ENCODE measurements around the gene UBE2I. TPM values are rescaled to one million over a fixed set of nuclear protein-coding genes. Genes with fewer than 3 reads are reported as not detected.

The UBE2I gene
- total RNA-seq, 1 experiment from 2014 or later = 198 TPM

GRCh38 chr16:1347962-1348361 is 38.5 kb downstream of the UBE2I start:
- Histone ChIP-seq H3K27me3 (ENCODE audit: control insufficient read depth, insufficient read depth, low read length) (no peaks in the 10 kb centered on the region), H3K9me3 (ENCODE audit: control insufficient read depth, insufficient read depth, low read depth, low read length) (no peaks in the 10 kb centered on the region), H3K4me3 (ENCODE audit: low read depth in 2 of 2, low read length in 2 of 2) (no peak overlapping the region), H3K27ac (ENCODE audit: low read length) (no peak overlapping the region), H3K4me1 (ENCODE audit: control insufficient read depth, insufficient read depth, low read length) (peaks cover 10% of the 10 kb centered on the region), H3K36me3 (ENCODE audit: control insufficient read depth, insufficient read depth, low read length) (peaks cover 8% of the 10 kb centered on the region; the same call in 1 of the 2 replicates)
- ChIA-PET POLR2A (no interaction called here), CTCF (no interaction called here)
- in situ Hi-C loops (cut with HindIII; ENCODE audit: low pct_unique_long_range_greater_than_20kb, low sequenced_read_pairs) (no loop called here), intact Hi-C loops (cut with micrococcal nuclease; ENCODE audit: unreplicated experiment) (no loop called here)
- TF ChIP-seq, protein P1, sequence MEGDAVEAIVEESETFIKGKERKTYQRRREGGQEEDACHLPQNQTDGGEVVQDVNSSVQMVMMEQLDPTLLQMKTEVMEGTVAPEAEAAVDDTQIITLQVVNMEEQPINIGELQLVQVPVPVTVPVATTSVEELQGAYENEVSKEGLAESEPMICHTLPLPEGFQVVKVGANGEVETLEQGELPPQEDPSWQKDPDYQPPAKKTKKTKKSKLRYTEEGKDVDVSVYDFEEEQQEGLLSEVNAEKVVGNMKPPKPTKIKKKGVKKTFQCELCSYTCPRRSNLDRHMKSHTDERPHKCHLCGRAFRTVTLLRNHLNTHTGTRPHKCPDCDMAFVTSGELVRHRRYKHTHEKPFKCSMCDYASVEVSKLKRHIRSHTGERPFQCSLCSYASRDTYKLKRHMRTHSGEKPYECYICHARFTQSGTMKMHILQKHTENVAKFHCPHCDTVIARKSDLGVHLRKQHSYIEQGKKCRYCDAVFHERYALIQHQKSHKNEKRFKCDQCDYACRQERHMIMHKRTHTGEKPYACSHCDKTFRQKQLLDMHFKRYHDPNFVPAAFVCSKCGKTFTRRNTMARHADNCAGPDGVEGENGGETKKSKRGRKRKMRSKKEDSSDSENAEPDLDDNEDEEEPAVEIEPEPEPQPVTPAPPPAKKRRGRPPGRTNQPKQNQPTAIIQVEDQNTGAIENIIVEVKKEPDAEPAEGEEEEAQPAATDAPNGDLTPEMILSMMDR (IDR thresholded peaks at IDR 0.05) = no peak
- TF ChIP-seq SIN3A (IDR thresholded peaks at IDR 0.05; ENCODE audit: borderline replicate concordance, insufficient read depth, low read depth, low read length) = no peak
- TF ChIP-seq TCF7L2 (IDR thresholded peaks at IDR 0.05; ENCODE audit: low read depth, low read length) = no peak
- TF ChIP-seq REST (IDR thresholded peaks at IDR 0.05; ENCODE audit: insufficient read depth in 1 of 2, low read depth in 2 of 2, low read length in 1 of 2) = no peak
- TF ChIP-seq POLR2AphosphoS5 (IDR thresholded peaks at IDR 0.05; ENCODE audit: low read depth, low read length) = no peak
- no TSS peak for BruUV-seq (replicated peaks)
- ATAC-seq (no peak), DNase-seq (ENCODE audit: low read depth, low spot score) (no peak)

DNA sequence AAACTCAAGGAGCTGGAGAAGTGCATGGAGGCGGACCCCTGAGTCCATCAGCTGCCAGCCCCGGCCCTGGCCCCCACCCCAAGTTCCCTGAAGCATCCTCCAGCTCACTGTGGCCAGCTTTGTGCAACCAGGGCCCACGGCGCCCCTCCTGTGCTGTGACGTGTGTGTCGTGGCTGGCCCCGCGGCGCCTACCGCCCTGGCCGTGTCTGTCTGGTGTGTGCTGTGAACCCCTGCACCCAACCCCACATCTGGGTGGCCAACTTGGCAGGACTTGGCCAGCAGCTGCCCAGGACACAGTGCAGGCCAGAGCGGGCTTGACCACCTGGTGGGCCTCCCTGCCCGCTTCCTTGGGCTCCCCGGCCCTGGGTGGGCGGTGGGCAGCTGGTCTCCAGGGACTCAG is 39.0 kb downstream of the UBE2I start:
- in situ Hi-C loops (cut with HindIII; ENCODE audit: low pct_unique_long_range_greater_than_20kb, low sequenced_read_pairs) = no loop called here
- Histone ChIP-seq H3K27me3 (ENCODE audit: control insufficient read depth, insufficient read depth, low read length) (no peaks in the 10 kb centered on the region), H3K36me3 (ENCODE audit: control insufficient read depth, insufficient read depth, low read length) (peaks cover 8% of the 10 kb centered on the region; the same call in 1 of the 2 replicates), H3K4me1 (ENCODE audit: control insufficient read depth, insufficient read depth, low read length) (peaks cover 10% of the 10 kb centered on the region), H3K9me3 (ENCODE audit: control insufficient read depth, insufficient read depth, low read depth, low read length) (no peaks in the 10 kb centered on the region), H3K4me3 (ENCODE audit: low read depth in 2 of 2, low read length in 2 of 2) (no peak overlapping the region), H3K27ac (ENCODE audit: low read length) (no peak overlapping the region)
- DNase-seq (ENCODE audit: low read depth, low spot score) = no peak
- POLR2A ChIA-PET = no interaction called here
- no peak for TF ChIP-seq TCF7L2 (IDR thresholded peaks at IDR 0.05; ENCODE audit: low read depth, low read length)
- TF ChIP-seq, protein P1 (IDR thresholded peaks at IDR 0.05) = no peak
- no peak for TF ChIP-seq POLR2AphosphoS5 (IDR thresholded peaks at IDR 0.05; ENCODE audit: low read depth, low read length)
- no peak for TF ChIP-seq REST (IDR thresholded peaks at IDR 0.05; ENCODE audit: insufficient read depth in 1 of 2, low read depth in 2 of 2, low read length in 1 of 2)
- TF ChIP-seq SIN3A (IDR thresholded peaks at IDR 0.05; ENCODE audit: borderline replicate concordance, insufficient read depth, low read depth, low read length) = no peak
- ATAC-seq = no peak
- CTCF ChIA-PET = no interaction called here
- no TSS peak for BruUV-seq (replicated peaks)
- intact Hi-C loops (cut with micrococcal nuclease; ENCODE audit: unreplicated experiment) = no loop called here
